Loucy (cell line): Measurements from ENCODE around the gene RANBP3L.

Experiments used
- H2AFZ ChIP-seq: fragments of 200-600 bp; sonication (generic); 2 replicates; pipeline ENCODE4 v1.6.0; 2016; ENCODE audit warnings: antibody characterized with exemption, mild to moderate bottlenecking, low read length, moderate library complexity
- H3F3A ChIP-seq: fragments of 200-600 bp; 2 replicates; pipeline ENCODE4 v1.6.0; 2016; ENCODE audit warnings: antibody characterized with exemption, low read depth, mild to moderate bottlenecking
- H3K27me3 ChIP-seq: fragments of 200-600 bp; sonication (generic); 2 replicates; pipeline ENCODE4 v1.6.1; 2014; ENCODE audit warnings: low read length, mild to moderate bottlenecking; ENCODE audit not compliant: insufficient read depth, poor library complexity, severe bottlenecking
- H3K36me3 ChIP-seq: fragments of 200-600 bp; sonication (generic); 2 replicates; pipeline ENCODE4 v1.6.1; 2016; ENCODE audit warnings: low read length; ENCODE audit not compliant: insufficient read depth
- H3K4me1 ChIP-seq: fragments of 200-600 bp; sonication (generic); 2 replicates; pipeline ENCODE4 v1.5.1; 2014; ENCODE audit warnings: low read length, mild to moderate bottlenecking; ENCODE audit not compliant: insufficient read depth, poor library complexity, severe bottlenecking
- H3K4me2 ChIP-seq: fragments of 200-600 bp; sonication (generic); 2 replicates; pipeline ENCODE4 v1.6.0; 2014; ENCODE audit warnings: antibody characterized with exemption, low read length, low read depth, mild to moderate bottlenecking; ENCODE audit not compliant: poor library complexity, severe bottlenecking
- H3K4me3 ChIP-seq: fragments of 200-600 bp; sonication (generic); 2 replicates; pipeline ENCODE4 v1.5.1; 2014; ENCODE audit warnings: low read length, mild to moderate bottlenecking, mixed read lengths; ENCODE audit not compliant: poor library complexity, severe bottlenecking
- H3K79me2 ChIP-seq: fragments of 200-600 bp; sonication (generic); 2 replicates; pipeline ENCODE4 v1.6.1; 2014; ENCODE audit warnings: low read length; ENCODE audit not compliant: insufficient read depth
- H3K9ac ChIP-seq: fragments of 200-600 bp; sonication (generic); 2 replicates; pipeline ENCODE4 v1.6.0; 2014; ENCODE audit warnings: mild to moderate bottlenecking, low read depth, low read length, moderate library complexity; ENCODE audit not compliant: poor library complexity, severe bottlenecking
- H3K9me2 ChIP-seq: fragments of 200-600 bp; sonication (generic); replicated peaks from 2 replicates; pipeline ENCODE4 v1.6.1; 2016; ENCODE audit warnings: low read depth, low read length, mixed read lengths
- H3K9me3 ChIP-seq: fragments of 200-600 bp; sonication (generic); 2 replicates; pipeline ENCODE4 v1.6.1; 2014; ENCODE audit warnings: mild to moderate bottlenecking, antibody characterized with exemption, low read length, low read depth; ENCODE audit not compliant: insufficient read depth
- H4K20me1 ChIP-seq: fragments of 200-600 bp; sonication (generic); 2 replicates; pipeline ENCODE4 v1.6.0; 2014; ENCODE audit warnings: antibody characterized with exemption, low read length, mild to moderate bottlenecking; ENCODE audit not compliant: insufficient read depth, poor library complexity, severe bottlenecking
- EZH2phosphoT487 ChIP-seq: fragments of 200-600 bp; IDR thresholded peaks from 2 replicates; pipeline ENCODE4 v1.6.1; 2018; ENCODE audit warnings: antibody characterized with exemption, mild to moderate bottlenecking, moderate library complexity, borderline replicate concordance
- TF ChIP-seq, protein P1 (sequence below): fragments of 200-600 bp; sonication (generic); conservative IDR thresholded peaks from 2 replicates; pipeline ENCODE4 v1.5.1; 2014; ENCODE audit warnings: mild to moderate bottlenecking, antibody characterized with exemption, low read length

The RANBP3L gene

DNA sequence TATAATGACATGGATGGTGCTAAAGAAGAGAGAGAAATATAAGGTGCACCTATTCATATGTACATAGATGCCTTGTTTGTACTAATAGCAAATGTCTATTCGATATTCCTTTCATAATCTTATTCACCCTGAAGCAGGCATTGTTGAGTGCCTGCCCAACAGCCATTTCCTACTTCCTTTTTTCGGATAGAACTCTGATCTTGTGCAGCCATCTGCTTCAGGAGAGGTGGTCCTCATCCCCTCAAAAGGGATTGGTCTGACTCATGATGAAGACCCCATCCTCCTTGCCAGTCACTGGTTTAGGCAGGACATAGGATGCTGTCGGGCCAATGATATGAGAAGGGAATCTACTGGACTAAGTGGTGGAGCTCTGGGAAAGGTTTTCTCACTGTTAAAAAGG, 8.4 kb upstream of the RANBP3L start:
- peaks cover 25% of the 10 kb centered on the region for H3K4me1 ChIP-seq
- TF ChIP-seq, protein P1, sequence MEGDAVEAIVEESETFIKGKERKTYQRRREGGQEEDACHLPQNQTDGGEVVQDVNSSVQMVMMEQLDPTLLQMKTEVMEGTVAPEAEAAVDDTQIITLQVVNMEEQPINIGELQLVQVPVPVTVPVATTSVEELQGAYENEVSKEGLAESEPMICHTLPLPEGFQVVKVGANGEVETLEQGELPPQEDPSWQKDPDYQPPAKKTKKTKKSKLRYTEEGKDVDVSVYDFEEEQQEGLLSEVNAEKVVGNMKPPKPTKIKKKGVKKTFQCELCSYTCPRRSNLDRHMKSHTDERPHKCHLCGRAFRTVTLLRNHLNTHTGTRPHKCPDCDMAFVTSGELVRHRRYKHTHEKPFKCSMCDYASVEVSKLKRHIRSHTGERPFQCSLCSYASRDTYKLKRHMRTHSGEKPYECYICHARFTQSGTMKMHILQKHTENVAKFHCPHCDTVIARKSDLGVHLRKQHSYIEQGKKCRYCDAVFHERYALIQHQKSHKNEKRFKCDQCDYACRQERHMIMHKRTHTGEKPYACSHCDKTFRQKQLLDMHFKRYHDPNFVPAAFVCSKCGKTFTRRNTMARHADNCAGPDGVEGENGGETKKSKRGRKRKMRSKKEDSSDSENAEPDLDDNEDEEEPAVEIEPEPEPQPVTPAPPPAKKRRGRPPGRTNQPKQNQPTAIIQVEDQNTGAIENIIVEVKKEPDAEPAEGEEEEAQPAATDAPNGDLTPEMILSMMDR: no peak
- TF ChIP-seq EZH2phosphoT487: no peak
- no peaks in the 10 kb centered on the region for H3K27me3 ChIP-seq
- H3K36me3 ChIP-seq: no peaks in the 10 kb centered on the region
- no peaks in the 10 kb centered on the region for H3K79me2 ChIP-seq
- no peak overlapping the region for H3K4me3 ChIP-seq
- H3K4me2 ChIP-seq: no peak overlapping the region
- no peak overlapping the region for H3K9ac ChIP-seq
- H3K9me3 ChIP-seq: no peaks in the 10 kb centered on the region
- no peaks in the 10 kb centered on the region for H3K9me2 ChIP-seq
- no peak overlapping the region for H2AFZ ChIP-seq
- no peaks in the 10 kb centered on the region for H3F3A ChIP-seq
- no peaks in the 10 kb centered on the region for H4K20me1 ChIP-seq

- H3K4me1 ChIP-seq: peaks cover 19% of the 10 kb centered on the region
- H3F3A ChIP-seq: no peaks in the 10 kb centered on the region
- H3K4me3 ChIP-seq: no peak overlapping the region
- H4K20me1 ChIP-seq: no peaks in the 10 kb centered on the region
- TF ChIP-seq, protein P1: peak; percentile 91
- TF ChIP-seq EZH2phosphoT487: no peak
- H3K4me2 ChIP-seq: no peak overlapping the region
- no peaks in the 10 kb centered on the region for H3K79me2 ChIP-seq
- H3K27me3 ChIP-seq: no peaks in the 10 kb centered on the region
- no peaks in the 10 kb centered on the region for H3K9me3 ChIP-seq
- H2AFZ ChIP-seq: peak overlapping the region; percentile 15; the same call in 1 of the 2 replicates
- no peaks in the 10 kb centered on the region for H3K36me3 ChIP-seq
- H3K9ac ChIP-seq: no peak overlapping the region
- no peaks in the 10 kb centered on the region for H3K9me2 ChIP-seq
Observed at GRCh38 chr5:36305571-36306326, 4.0 kb upstream of the RANBP3L start.

- no peaks in the 10 kb centered on the region for H3K9me3 ChIP-seq
- H3K9me2 ChIP-seq: no peaks in the 10 kb centered on the region
- TF ChIP-seq EZH2phosphoT487: no peak
- TF ChIP-seq, protein P1: no peak
- no peak overlapping the region for H3K4me2 ChIP-seq
- no peaks in the 10 kb centered on the region for H3F3A ChIP-seq
- H3K27me3 ChIP-seq: no peaks in the 10 kb centered on the region
- no peaks in the 10 kb centered on the region for H4K20me1 ChIP-seq
- peaks cover 11% of the 10 kb centered on the region for H3K4me1 ChIP-seq
- no peak overlapping the region for H3K9ac ChIP-seq
- no peaks in the 10 kb centered on the region for H3K36me3 ChIP-seq
- H2AFZ ChIP-seq: no peak overlapping the region
- H3K79me2 ChIP-seq: no peaks in the 10 kb centered on the region
- H3K4me3 ChIP-seq: no peak overlapping the region
Observed at GRCh38 chr5:36304095-36304805, 2.5 kb upstream of the RANBP3L start.
